ENCODE data around the gene HLA-DQB2.
"Not testable (repeated sequence)": the region's sequence is repeated elsewhere in the genome, so short reads cannot be mapped to it uniquely, and the experiment has no call there.

The HLA-DQB2 gene

DNA sequence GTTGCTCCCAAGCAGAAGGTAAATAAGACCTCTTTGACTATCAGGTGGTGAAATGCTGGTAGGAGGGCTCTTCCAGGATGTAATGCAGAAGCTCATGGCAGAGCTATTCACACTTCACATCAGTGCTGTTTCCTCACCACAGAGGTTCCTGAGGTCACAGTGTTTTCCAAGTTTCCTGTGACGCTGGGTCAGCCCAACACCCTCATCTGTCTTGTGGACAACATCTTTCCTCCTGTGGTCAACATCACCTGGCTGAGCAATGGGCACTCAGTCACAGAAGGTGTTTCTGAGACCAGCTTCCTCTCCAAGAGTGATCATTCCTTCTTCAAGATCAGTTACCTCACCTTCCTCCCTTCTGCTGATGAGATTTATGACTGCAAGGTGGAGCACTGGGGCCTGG lies 17.7 kb downstream of the HLA-DQB2 start:
- not testable (repeated sequence) for ATAC-seq

DNA sequence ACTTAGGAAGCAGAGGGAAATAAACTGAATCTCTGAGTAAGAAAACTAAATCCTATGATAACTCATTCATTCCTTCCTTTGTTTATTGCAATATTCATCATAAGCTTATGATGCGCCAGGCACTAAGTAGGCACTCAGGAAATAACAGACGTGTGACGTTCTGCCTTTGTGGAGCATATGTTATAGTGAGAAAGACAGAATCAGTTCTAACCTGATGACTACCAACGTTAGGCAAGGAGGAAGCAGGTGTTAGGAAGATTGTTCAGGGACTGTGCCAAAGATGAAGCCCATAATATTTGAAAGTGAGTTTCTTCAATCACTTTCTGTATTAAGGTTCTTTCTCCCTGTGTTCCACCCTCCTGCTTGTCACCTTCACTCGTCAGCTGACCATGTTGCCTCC lies 18.6 kb downstream of the HLA-DQB2 start:
- ATAC-seq: no peak
- no peak for TF ChIP-seq CSDC2 (CRISPR knock-in tag; IDR thresholded peaks at IDR 0.05)
- no peak for TF ChIP-seq PPARA (CRISPR knock-in tag; IDR thresholded peaks at IDR 0.05; ENCODE audit: borderline replicate concordance)
- TF ChIP-seq, protein P1, sequence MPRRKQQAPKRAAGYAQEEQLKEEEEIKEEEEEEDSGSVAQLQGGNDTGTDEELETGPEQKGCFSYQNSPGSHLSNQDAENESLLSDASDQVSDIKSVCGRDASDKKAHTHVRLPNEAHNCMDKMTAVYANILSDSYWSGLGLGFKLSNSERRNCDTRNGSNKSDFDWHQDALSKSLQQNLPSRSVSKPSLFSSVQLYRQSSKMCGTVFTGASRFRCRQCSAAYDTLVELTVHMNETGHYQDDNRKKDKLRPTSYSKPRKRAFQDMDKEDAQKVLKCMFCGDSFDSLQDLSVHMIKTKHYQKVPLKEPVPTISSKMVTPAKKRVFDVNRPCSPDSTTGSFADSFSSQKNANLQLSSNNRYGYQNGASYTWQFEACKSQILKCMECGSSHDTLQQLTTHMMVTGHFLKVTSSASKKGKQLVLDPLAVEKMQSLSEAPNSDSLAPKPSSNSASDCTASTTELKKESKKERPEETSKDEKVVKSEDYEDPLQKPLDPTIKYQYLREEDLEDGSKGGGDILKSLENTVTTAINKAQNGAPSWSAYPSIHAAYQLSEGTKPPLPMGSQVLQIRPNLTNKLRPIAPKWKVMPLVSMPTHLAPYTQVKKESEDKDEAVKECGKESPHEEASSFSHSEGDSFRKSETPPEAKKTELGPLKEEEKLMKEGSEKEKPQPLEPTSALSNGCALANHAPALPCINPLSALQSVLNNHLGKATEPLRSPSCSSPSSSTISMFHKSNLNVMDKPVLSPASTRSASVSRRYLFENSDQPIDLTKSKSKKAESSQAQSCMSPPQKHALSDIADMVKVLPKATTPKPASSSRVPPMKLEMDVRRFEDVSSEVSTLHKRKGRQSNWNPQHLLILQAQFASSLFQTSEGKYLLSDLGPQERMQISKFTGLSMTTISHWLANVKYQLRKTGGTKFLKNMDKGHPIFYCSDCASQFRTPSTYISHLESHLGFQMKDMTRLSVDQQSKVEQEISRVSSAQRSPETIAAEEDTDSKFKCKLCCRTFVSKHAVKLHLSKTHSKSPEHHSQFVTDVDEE (CRISPR knock-in tag; IDR thresholded peaks at IDR 0.05): no peak
- TF ChIP-seq ZFP3 (CRISPR knock-in tag; IDR thresholded peaks at IDR 0.05): no peak
- TF ChIP-seq, protein P2, sequence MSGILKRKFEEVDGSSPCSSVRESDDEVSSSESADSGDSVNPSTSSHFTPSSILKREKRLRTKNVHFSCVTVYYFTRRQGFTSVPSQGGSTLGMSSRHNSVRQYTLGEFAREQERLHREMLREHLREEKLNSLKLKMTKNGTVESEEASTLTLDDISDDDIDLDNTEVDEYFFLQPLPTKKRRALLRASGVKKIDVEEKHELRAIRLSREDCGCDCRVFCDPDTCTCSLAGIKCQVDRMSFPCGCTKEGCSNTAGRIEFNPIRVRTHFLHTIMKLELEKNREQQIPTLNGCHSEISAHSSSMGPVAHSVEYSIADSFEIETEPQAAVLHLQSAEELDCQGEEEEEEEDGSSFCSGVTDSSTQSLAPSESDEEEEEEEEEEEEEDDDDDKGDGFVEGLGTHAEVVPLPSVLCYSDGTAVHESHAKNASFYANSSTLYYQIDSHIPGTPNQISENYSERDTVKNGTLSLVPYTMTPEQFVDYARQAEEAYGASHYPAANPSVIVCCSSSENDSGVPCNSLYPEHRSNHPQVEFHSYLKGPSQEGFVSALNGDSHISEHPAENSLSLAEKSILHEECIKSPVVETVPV (CRISPR knock-in tag; IDR thresholded peaks at IDR 0.05): no peak
- no peak for TF ChIP-seq OSR1 (CRISPR knock-in tag; IDR thresholded peaks at IDR 0.05)
- no peak for TF ChIP-seq GLIS3 (CRISPR knock-in tag; IDR thresholded peaks at IDR 0.05)
- TF ChIP-seq ISL1 (CRISPR knock-in tag; IDR thresholded peaks at IDR 0.05): no peak
- TF ChIP-seq ESRRG (CRISPR knock-in tag; IDR thresholded peaks at IDR 0.05): no peak
- no peak for TF ChIP-seq ZNF8 (CRISPR knock-in tag; IDR thresholded peaks at IDR 0.05)
- TF ChIP-seq, protein P3, sequence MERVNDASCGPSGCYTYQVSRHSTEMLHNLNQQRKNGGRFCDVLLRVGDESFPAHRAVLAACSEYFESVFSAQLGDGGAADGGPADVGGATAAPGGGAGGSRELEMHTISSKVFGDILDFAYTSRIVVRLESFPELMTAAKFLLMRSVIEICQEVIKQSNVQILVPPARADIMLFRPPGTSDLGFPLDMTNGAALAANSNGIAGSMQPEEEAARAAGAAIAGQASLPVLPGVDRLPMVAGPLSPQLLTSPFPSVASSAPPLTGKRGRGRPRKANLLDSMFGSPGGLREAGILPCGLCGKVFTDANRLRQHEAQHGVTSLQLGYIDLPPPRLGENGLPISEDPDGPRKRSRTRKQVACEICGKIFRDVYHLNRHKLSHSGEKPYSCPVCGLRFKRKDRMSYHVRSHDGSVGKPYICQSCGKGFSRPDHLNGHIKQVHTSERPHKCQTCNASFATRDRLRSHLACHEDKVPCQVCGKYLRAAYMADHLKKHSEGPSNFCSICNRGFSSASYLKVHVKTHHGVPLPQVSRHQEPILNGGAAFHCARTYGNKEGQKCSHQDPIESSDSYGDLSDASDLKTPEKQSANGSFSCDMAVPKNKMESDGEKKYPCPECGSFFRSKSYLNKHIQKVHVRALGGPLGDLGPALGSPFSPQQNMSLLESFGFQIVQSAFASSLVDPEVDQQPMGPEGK (CRISPR knock-in tag; IDR thresholded peaks at IDR 0.05; ENCODE audit: borderline replicate concordance): no peak
- no peak for TF ChIP-seq RARB (CRISPR knock-in tag; IDR thresholded peaks at IDR 0.05)
- no peak for TF ChIP-seq TCF4 (CRISPR knock-in tag; IDR thresholded peaks at IDR 0.05; ENCODE audit: borderline replicate concordance)
- TF ChIP-seq BACH2 (CRISPR knock-in tag; IDR thresholded peaks at IDR 0.05; ENCODE audit: borderline replicate concordance): no peak
- TF ChIP-seq ARNTL (CRISPR knock-in tag; IDR thresholded peaks at IDR 0.05; ENCODE audit: borderline replicate concordance, low read depth): no peak
- TF ChIP-seq ZNF565 (CRISPR knock-in tag; conservative IDR thresholded peaks at IDR 0.05; ENCODE audit: low read depth): no peak

- TF ChIP-seq PPARA (CRISPR knock-in tag; IDR thresholded peaks at IDR 0.05; ENCODE audit: borderline replicate concordance) (no peak), ZFP30 (CRISPR knock-in tag; IDR thresholded peaks at IDR 0.05) (no peak), ZFP3 (CRISPR knock-in tag; IDR thresholded peaks at IDR 0.05) (no peak), ZNF565 (CRISPR knock-in tag; conservative IDR thresholded peaks at IDR 0.05; ENCODE audit: low read depth) (no peak), ZNF8 (CRISPR knock-in tag; IDR thresholded peaks at IDR 0.05) (no peak), CSDC2 (CRISPR knock-in tag; IDR thresholded peaks at IDR 0.05) (no peak), OSR1 (CRISPR knock-in tag; IDR thresholded peaks at IDR 0.05) (no peak), ARNTL (CRISPR knock-in tag; IDR thresholded peaks at IDR 0.05; ENCODE audit: borderline replicate concordance, low read depth) (no peak), GLIS3 (CRISPR knock-in tag; IDR thresholded peaks at IDR 0.05) (no peak), ISL1 (CRISPR knock-in tag; IDR thresholded peaks at IDR 0.05) (no peak), ZNF70 (CRISPR knock-in tag; IDR thresholded peaks at IDR 0.05) (no peak)
- TF ChIP-seq, protein P4, sequence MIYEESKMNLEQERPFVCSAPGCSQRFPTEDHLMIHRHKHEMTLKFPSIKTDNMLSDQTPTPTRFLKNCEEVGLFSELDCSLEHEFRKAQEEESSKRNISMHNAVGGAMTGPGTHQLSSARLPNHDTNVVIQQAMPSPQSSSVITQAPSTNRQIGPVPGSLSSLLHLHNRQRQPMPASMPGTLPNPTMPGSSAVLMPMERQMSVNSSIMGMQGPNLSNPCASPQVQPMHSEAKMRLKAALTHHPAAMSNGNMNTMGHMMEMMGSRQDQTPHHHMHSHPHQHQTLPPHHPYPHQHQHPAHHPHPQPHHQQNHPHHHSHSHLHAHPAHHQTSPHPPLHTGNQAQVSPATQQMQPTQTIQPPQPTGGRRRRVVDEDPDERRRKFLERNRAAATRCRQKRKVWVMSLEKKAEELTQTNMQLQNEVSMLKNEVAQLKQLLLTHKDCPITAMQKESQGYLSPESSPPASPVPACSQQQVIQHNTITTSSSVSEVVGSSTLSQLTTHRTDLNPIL (CRISPR knock-in tag; IDR thresholded peaks at IDR 0.05; ENCODE audit: low read depth): no peak
- TF ChIP-seq, protein P5, sequence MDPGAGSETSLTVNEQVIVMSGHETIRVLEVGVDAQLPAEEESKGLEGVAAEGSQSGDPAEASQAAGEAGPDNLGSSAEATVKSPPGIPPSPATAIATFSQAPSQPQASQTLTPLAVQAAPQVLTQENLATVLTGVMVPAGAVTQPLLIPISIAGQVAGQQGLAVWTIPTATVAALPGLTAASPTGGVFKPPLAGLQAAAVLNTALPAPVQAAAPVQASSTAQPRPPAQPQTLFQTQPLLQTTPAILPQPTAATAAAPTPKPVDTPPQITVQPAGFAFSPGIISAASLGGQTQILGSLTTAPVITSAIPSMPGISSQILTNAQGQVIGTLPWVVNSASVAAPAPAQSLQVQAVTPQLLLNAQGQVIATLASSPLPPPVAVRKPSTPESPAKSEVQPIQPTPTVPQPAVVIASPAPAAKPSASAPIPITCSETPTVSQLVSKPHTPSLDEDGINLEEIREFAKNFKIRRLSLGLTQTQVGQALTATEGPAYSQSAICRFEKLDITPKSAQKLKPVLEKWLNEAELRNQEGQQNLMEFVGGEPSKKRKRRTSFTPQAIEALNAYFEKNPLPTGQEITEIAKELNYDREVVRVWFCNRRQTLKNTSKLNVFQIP (CRISPR knock-in tag; IDR thresholded peaks at IDR 0.05; ENCODE audit: borderline replicate concordance, low read depth): no peak
- TF ChIP-seq, protein P2 (CRISPR knock-in tag; IDR thresholded peaks at IDR 0.05): no peak
- TF ChIP-seq, protein P1 (CRISPR knock-in tag; IDR thresholded peaks at IDR 0.05): no peak
- TF ChIP-seq, protein P3 (CRISPR knock-in tag; IDR thresholded peaks at IDR 0.05; ENCODE audit: borderline replicate concordance): no peak
- ATAC-seq: no peak
Measured at GRCh38 chr6:32742374-32742773, 21.0 kb downstream of the HLA-DQB2 start.

Measured in SK-N-SH treated with all-trans-retinoic acid at 6 μM for 48 hours (cell line).